HepG2 (cell line): Measurements from ENCODE around the gene ZSCAN4. TPM values are rescaled to one million over a fixed set of nuclear protein-coding genes. Genes with fewer than 3 reads are reported as not detected.

Source experiments
- ATF6 ChIP-seq: sonication (generic); formaldehyde crosslinking; conservative IDR thresholded peaks from 2 replicates; pipeline ENCODE4 v1.4.0; 2020; ENCODE audit warnings: missing genetic modification reagents
- CAMTA2 ChIP-seq: sonication (generic); formaldehyde crosslinking; IDR thresholded peaks from 2 replicates; pipeline ENCODE4 v1.4.0; 2020; ENCODE audit warnings: mild to moderate bottlenecking, missing genetic modification reagents, borderline replicate concordance
- CHD4 ChIP-seq: fragments of 200-600 bp; sonication (generic); IDR thresholded peaks from 2 replicates; pipeline ENCODE4 v1.7.0; 2017; ENCODE audit warnings: mild to moderate bottlenecking, low read length, borderline replicate concordance
- GLI4 ChIP-seq: sonication (generic); formaldehyde crosslinking; IDR thresholded peaks from 2 replicates; pipeline ENCODE4 v1.5.1; 2020; ENCODE audit warnings: missing genetic modification reagents, mild to moderate bottlenecking, moderate library complexity, borderline replicate concordance
- THAP7 ChIP-seq: sonication (generic); formaldehyde crosslinking; IDR thresholded peaks from 2 replicates; pipeline ENCODE4 v1.8.1; 2023; ENCODE audit warnings: mild to moderate bottlenecking, missing genetic modification reagents
- ZNF333 ChIP-seq: sonication (generic); formaldehyde crosslinking; IDR thresholded peaks from 2 replicates; pipeline ENCODE4 v1.4.0; 2020; ENCODE audit warnings: mild to moderate bottlenecking, missing genetic modification reagents, borderline replicate concordance
- ZNF609 ChIP-seq: sonication (generic); formaldehyde crosslinking; IDR thresholded peaks from 2 replicates; pipeline ENCODE4 v1.4.0; 2020; ENCODE audit warnings: mild to moderate bottlenecking, missing genetic modification reagents, borderline replicate concordance
- polyA plus RNA-seq, 8 experiments: library from polyadenylated mRNA; depleted of rRNA in 3 of 8; stranded (reverse) in 7 of 8; unstranded in 1 of 8; fragments of >200 nt; fragmentation: Illumina TruSeq in 4 of 8; extraction: Trizol in 4 of 8; gene quantifications; 2 replicates each; pipeline versions ENCODE4 v1.2.1 to v1.2.3, GENCODE V29; 2011 to 2016; ENCODE audit warnings: low read depth in 4 of 8, missing spikeins in 1 of 8, mixed read lengths in 1 of 8; ENCODE audit not compliant: insufficient read depth in 1 of 8
- total RNA-seq, 5 experiments: library from RNA; depleted of rRNA; stranded (reverse); fragments of >200 nt; fragmentation: Illumina TruSeq; extraction: Trizol; gene quantifications; 2 replicates each; pipeline ENCODE4 v1.2.3, GENCODE V29; 2016; ENCODE audit warnings: low read depth in 1 of 5

ZSCAN4 gene
- total and polyA plus RNA-seq, 2 of the 13 experiments (the other 11 are each of a cell fraction or from before 2014, with no cell fraction given), result 0.60 to 0.73 TPM

- peak; percentile 46; the same call in 1 of the 2 replicates for TF ChIP-seq ZNF609 (CRISPR knock-in tag)
- no peak for TF ChIP-seq CAMTA2 (CRISPR knock-in tag)
- no peak for TF ChIP-seq THAP7
- TF ChIP-seq ATF6 (CRISPR knock-in tag), result 0 out of 2 replicates have a peak, but pooled peaks have one; percentile 35
- no peak for TF ChIP-seq CHD4
- TF ChIP-seq ZNF333, result peak; percentile 45; the same call in 1 of the 2 replicates
- TF ChIP-seq GLI4 (CRISPR knock-in tag), result no peak
Measured at GRCh38 chr19:57632987-57633831, 35.5 kb upstream of the ZSCAN4 start, which contains the start of gene ZNF211 (continued).
